Right atrium auricular region (tissue), 2 donors: Measurements from ENCODE around the gene ENPP1. TPM values are rescaled to one million over a fixed set of nuclear protein-coding genes. Genes with fewer than 3 reads are reported as not detected.

Experiments used
- DNase-seq: peaks from one replicate; pipeline ENCODE4 v3.0.0-alpha.2; 2019; ENCODE audit warnings: low spot score
- H3K27ac ChIP-seq, 2 donors: fragments of 200-600 bp; sonication (generic); 1 replicate in 1 of 2; 2 replicates in 1 of 2; pipeline ENCODE4 v1.5.1; 2016 to 2019
- H3K27me3 ChIP-seq, 2 donors: fragments of 200-600 bp; sonication (generic); one replicate each; pipeline versions ENCODE4 v1.5.1 to v1.6.0; 2017 to 2019
- H3K36me3 ChIP-seq: fragments of 200-600 bp; sonication (generic); one replicate; pipeline ENCODE4 v1.5.1; 2016
- H3K4me1 ChIP-seq, 2 donors: fragments of 200-600 bp; sonication (generic); one replicate each; pipeline versions ENCODE4 v1.5.1 to v1.6.0; 2017 to 2019
- H3K4me3 ChIP-seq, 2 donors: fragments of 200-600 bp; sonication (generic); 1 replicate in 1 of 2; 2 replicates in 1 of 2; pipeline ENCODE4 v1.5.1; 2017 to 2019; ENCODE audit warnings: mild to moderate bottlenecking in 1 of 2, moderate library complexity in 1 of 2
- H3K9me3 ChIP-seq, 2 donors: fragments of 200-600 bp; sonication (generic); one replicate each; pipeline ENCODE4 v1.5.1; 2019
- CTCF ChIP-seq, 2 donors: fragments of 200-600 bp; sonication (generic); IDR thresholded peaks; one replicate each; pipeline ENCODE4 v1.5.1; 2019; ENCODE audit warnings: antibody characterized with exemption in 2 of 2
- total RNA-seq, 2 donors: library from RNA; depleted of rRNA; stranded (reverse); fragments of >200 nt; gene quantifications; one replicate each; pipeline ENCODE4 v1.1.0, GENCODE V29; 2016

Gene ENPP1
- total RNA-seq, 2 donors from 2014 or later, result 3.4 to 5.5 TPM

DNA sequence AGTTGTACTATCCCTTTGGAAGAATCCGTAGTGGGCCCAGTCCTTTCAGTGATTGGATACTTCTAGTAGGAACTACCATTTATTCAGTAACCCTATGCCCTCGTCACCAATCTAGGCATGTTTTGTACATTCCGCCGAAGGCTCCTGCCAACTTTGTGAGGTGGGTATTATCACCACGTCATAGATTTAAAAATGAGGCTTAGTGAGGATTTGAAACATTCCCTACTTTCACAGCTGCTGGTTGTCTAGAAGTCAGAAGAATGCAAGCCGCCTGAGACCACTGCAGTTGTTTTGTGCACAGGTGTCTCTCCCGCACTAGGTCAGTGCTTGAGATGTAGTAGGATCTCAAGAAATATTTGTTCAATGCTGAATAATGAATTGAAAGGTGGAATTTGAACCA, 32.6 kb downstream of the ENPP1 start:
- no peaks in the 10 kb centered on the region for H3K4me1 ChIP-seq
- no peak overlapping the region for H3K27ac ChIP-seq
- no peaks in the 10 kb centered on the region for H3K9me3 ChIP-seq
- H3K27me3 ChIP-seq, result no peaks in the 10 kb centered on the region
- H3K4me3 ChIP-seq, result no peak overlapping the region
- TF ChIP-seq CTCF (IDR thresholded peaks at IDR 0.05), result no peak
- no peaks in the 10 kb centered on the region for H3K36me3 ChIP-seq
- DNase-seq, result no peak

GRCh38 chr6:131840936-131841583, 33.2 kb downstream of the ENPP1 start:
- Histone ChIP-seq H3K9me3 (no peaks in the 10 kb centered on the region), H3K4me3 (no peak overlapping the region), H3K27me3 (no peaks in the 10 kb centered on the region), H3K36me3 (no peaks in the 10 kb centered on the region), H3K4me1 (no peaks in the 10 kb centered on the region), H3K27ac (no peak overlapping the region)
- TF ChIP-seq CTCF (IDR thresholded peaks at IDR 0.05), result no peak
- no peak for DNase-seq

DNA sequence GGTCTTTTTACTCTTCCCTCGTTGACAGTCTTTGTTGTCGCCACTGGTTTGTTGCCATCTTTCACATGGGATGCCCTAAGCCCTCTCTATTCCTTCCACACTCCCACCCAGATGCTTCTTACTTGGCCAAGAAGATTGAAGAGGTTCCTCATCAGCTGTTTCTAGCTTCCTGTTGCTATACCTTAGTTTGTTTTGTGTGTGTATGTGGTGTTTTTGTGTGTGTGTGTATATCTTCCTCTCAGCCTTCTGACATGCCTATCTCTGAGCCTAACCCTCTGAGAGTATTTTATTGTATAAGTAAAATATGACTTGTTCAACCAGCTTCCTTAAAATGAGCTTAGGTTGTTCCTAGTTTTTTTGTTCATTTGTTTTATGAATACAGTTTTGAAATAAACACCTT, 35.9 kb downstream of the ENPP1 start:
- no peaks in the 10 kb centered on the region for H3K9me3 ChIP-seq
- no peak overlapping the region for H3K4me3 ChIP-seq
- no peak overlapping the region for H3K27ac ChIP-seq
- no peak for TF ChIP-seq CTCF (IDR thresholded peaks at IDR 0.05)
- DNase-seq, result no peak
- no peaks in the 10 kb centered on the region for H3K27me3 ChIP-seq
- H3K4me1 ChIP-seq, result no peaks in the 10 kb centered on the region
- H3K36me3 ChIP-seq, result no peaks in the 10 kb centered on the region

DNA sequence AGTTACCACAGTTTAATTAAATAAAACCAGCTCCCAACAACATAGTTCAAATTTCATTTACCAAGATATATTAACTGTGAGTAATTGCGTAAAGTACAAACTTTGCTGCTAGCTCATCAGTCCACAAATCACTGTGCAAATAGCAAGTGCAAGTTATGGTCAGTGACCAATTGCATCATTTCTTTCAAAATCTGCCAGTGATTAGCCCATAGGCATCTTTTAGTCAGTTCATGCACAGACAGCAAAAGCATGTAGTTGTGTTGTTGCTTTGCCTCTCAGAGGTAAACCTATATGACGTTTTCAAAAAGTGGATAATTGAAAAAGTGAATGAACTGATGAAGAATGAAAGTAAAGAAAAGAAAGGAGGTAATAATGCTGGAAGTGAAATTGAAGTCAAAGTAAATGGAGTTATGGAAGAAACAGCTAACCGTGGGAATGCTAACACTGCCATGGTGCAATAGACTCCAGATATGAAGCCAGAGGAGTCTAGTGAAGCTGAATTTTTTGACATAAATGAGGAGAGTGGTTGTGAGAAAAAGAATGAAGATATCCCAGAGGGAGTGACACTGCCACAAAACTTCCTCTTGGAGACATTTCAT, 36.5 kb downstream of the ENPP1 start:
- Histone ChIP-seq H3K9me3 (no peaks in the 10 kb centered on the region), H3K4me3 (no peak overlapping the region), H3K4me1 (no peaks in the 10 kb centered on the region), H3K27ac (no peak overlapping the region), H3K36me3 (no peaks in the 10 kb centered on the region), H3K27me3 (no peaks in the 10 kb centered on the region)
- no peak for DNase-seq
- TF ChIP-seq CTCF (IDR thresholded peaks at IDR 0.05), result no peak

DNA sequence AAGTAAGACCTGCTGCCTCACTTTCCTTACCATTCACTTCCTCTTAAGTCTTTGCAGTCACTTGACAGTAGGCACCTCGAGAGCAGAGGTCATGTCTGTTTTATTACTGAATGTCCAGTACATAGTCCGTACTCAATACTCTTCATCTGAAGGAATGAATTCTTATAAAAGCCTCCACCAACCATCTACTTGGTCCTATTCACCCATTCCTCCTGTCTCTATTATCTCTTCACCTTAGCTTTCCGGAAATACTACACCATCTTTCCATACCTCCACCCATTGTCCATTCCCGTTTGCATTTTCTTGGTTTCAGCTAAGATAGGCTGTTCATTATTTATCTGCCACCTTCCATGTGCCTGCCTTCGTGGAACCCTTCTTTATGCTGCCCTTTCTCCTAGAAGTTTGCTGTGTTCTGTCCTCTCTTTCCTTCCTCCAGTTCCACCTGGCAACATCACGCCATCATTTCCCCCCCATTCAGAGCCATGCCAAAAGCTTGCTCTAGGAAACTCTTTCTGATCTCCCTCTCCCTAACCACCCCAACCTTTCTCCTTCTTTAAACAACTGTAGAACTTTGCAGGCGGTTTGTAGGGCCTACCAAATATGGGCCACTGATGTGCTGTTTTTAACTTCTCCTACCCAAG, 38.3 kb downstream of the ENPP1 start:
- no peak for TF ChIP-seq CTCF (IDR thresholded peaks at IDR 0.05)
- no peak overlapping the region for H3K27ac ChIP-seq
- no peaks in the 10 kb centered on the region for H3K4me1 ChIP-seq
- H3K36me3 ChIP-seq, result no peaks in the 10 kb centered on the region
- H3K4me3 ChIP-seq, result no peak overlapping the region
- no peaks in the 10 kb centered on the region for H3K9me3 ChIP-seq
- no peaks in the 10 kb centered on the region for H3K27me3 ChIP-seq
- DNase-seq, result no peak
